Esophagus muscularis mucosa (tissue), 4 donors: ENCODE measurements around the gene SH3GLB2. TPM values are rescaled to one million over a fixed set of nuclear protein-coding genes. Genes with fewer than 3 reads are reported as not detected.

Experiments
- DNase-seq: peaks from one replicate; pipeline ENCODE4 v3.0.0-alpha.2; 2017; ENCODE audit errors: extremely low spot score
- H3K27ac ChIP-seq, 4 donors: fragments of 200-600 bp; sonication (generic); replicated peaks in 1 of 4; 1 replicate in 3 of 4; 2 replicates in 1 of 4; pipeline ENCODE4 v1.5.1; 2016 to 2019; ENCODE audit warnings: mild to moderate bottlenecking in 1 of 4
- H3K27me3 ChIP-seq, 4 donors: fragments of 200-600 bp; sonication (generic); one replicate each; pipeline versions ENCODE4 v1.5.1 to v1.6.0; 2016 to 2019
- H3K36me3 ChIP-seq, 4 donors: fragments of 200-600 bp; sonication (generic); one replicate each; pipeline ENCODE4 v1.5.1; 2016 to 2019
- H3K4me1 ChIP-seq, 4 donors: fragments of 200-600 bp; sonication (generic); one replicate each; pipeline ENCODE4 v1.5.1; 2016 to 2019
- H3K4me3 ChIP-seq, 4 donors: fragments of 200-600 bp; sonication (generic); 1 replicate in 2 of 4; 2 replicates in 2 of 4; pipeline ENCODE4 v1.5.1; 2016 to 2019; ENCODE audit warnings: mild to moderate bottlenecking in 4 of 4, moderate library complexity in 1 of 4
- H3K9me3 ChIP-seq, 4 donors: fragments of 200-600 bp; sonication (generic); 1 replicate in 3 of 4; 2 replicates in 1 of 4; pipeline ENCODE4 v1.5.1; 2016 to 2019
- CTCF ChIP-seq, 3 experiments: fragments of 200-600 bp in 2 of 3; fragments of 450-650 bp in 1 of 3; sonication (generic) in 2 of 3; IDR thresholded peaks; one replicate each; pipeline ENCODE4 v1.5.1; 2017 to 2019; ENCODE audit warnings: antibody characterized with exemption in 3 of 3, mild to moderate bottlenecking in 2 of 3, moderate library complexity in 1 of 3
- EP300 ChIP-seq: sonication (generic); formaldehyde crosslinking; IDR thresholded peaks from one replicate; pipeline ENCODE4 v1.6.1; 2017; ENCODE audit warnings: antibody characterized with exemption
- POLR2A ChIP-seq: fragments of 450-650 bp; IDR thresholded peaks from one replicate; pipeline ENCODE4 v1.6.1; 2017; ENCODE audit warnings: antibody characterized with exemption, moderate library complexity, mild to moderate bottlenecking, low read depth
- POLR2AphosphoS5 ChIP-seq, 2 donors: sonication (generic); formaldehyde crosslinking; IDR thresholded peaks; one replicate each; pipeline ENCODE4 v1.6.1; 2017; ENCODE audit warnings: antibody characterized with exemption in 2 of 2
- WGBS: methylation state at CpG from one replicate; pipeline ENCODE4 v1.1.5; 2018; 5-methylcytosine and 5-hydroxymethylcytosine counted together
- intact Hi-C: fragments of 100-400 bp; cut with DNase I; formaldehyde crosslinking; loops from one replicate; pipeline ENCODE4 v1.15.1; 2023
- total RNA-seq, 4 donors: library from RNA; depleted of rRNA; stranded (reverse); fragments of >200 nt; gene quantifications; one replicate each; pipeline versions ENCODE4 v1.1.0 to v1.2.1, GENCODE V29; 2016

The SH3GLB2 gene
- total RNA-seq, 4 donors from 2014 or later = 71.6 to 92.3 (median 88.5) TPM

GRCh38 chr9:128987805-128988204 lies 40.3 kb downstream of the SH3GLB2 start:
- Histone ChIP-seq H3K36me3 (peaks cover 72 to 100% (median 89%) of the 10 kb centered on the region in 4 donors), H3K4me1 (peaks cover 0 to 7% (median 3%) of the 10 kb centered on the region in 4 donors), H3K27ac (peak overlapping the region in 2 of 4 donors; percentile 53 to 54), H3K27me3 (no peaks in the 10 kb centered on the region), H3K4me3 (no peak overlapping the region), H3K9me3 (no peaks in the 10 kb centered on the region)
- no peak for TF ChIP-seq POLR2A
- TF ChIP-seq POLR2AphosphoS5 (IDR thresholded peaks at IDR 0.05) = peak in 1 of 2 donors; percentile 49
- intact Hi-C loops = no loop called here
- 67% methylated on average over 5 of the region's 5 CpGs for WGBS
- DNase-seq = no peak

DNA sequence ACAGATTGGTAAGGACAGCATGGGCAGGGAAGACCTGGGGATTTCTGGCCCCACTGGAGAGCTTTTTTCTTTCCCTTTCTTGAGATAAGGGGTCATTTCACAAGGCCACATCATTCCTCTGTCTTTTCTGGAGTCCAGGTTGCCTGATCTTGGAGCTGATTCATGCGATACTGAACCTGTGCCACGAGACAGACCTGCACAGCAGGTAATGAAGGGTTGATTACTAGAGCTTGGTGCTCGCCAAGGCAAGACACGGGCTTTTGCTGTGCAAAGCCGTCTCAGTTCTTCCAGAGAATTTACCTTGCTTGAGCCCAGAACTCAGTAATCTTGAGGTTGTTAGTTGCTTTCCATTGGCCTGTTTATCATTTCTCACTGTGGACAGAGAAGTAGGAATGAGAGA lies 41.5 kb downstream of the SH3GLB2 start:
- intact Hi-C loops = no loop called here
- no peak for DNase-seq
- Histone ChIP-seq H3K4me3 (no peak overlapping the region), H3K27ac (no peak overlapping the region), H3K4me1 (peaks cover 0 to 7% (median 3%) of the 10 kb centered on the region in 4 donors), H3K36me3 (peaks cover 72 to 100% (median 90%) of the 10 kb centered on the region in 4 donors), H3K27me3 (no peaks in the 10 kb centered on the region), H3K9me3 (no peaks in the 10 kb centered on the region)
- TF ChIP-seq EP300 (no peak), POLR2AphosphoS5 (IDR thresholded peaks at IDR 0.05) (no peak), POLR2A (no peak), CTCF (IDR thresholded peaks at IDR 0.05) (no peak)
- 95% methylated on average over 5 of the region's 5 CpGs for WGBS

DNA sequence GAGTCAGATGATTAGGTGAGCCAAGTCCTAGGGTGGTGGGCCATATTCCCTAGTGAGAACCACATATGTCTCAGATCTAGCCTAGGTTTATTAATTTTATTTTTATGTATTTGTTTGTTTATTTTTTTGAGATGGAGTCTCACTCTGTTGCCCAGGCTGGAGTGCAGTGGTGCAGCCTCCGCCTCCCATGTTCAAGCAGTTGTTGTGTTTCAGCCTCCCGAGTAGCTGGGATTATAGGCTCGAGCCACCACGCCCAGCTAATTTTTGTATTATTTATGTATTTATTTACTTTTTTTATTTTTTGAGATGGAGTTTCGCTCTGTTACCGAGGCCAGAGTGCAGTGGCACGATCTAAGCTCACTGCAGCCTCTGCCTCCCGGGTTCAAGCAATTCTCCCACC lies 44.6 kb downstream of the SH3GLB2 start:
- intact Hi-C loops = no loop called here
- H3K36me3 ChIP-seq = peaks cover 87 to 100% (median 94%) of the 10 kb centered on the region in 4 donors

GRCh38 chr9:128979111-128979510 lies 49.0 kb downstream of the SH3GLB2 start:
- H3K4me3 ChIP-seq = no peak overlapping the region
- no peaks in the 10 kb centered on the region for H3K4me1 ChIP-seq
- intact Hi-C loops = no loop called here
- 90% methylated on average over 3 of the region's 3 CpGs for WGBS
- no peak overlapping the region for H3K27ac ChIP-seq
- TF ChIP-seq POLR2AphosphoS5 (IDR thresholded peaks at IDR 0.05) (no peak), POLR2A (no peak), CTCF (IDR thresholded peaks at IDR 0.05) (no peak), EP300 (no peak)
- H3K27me3 ChIP-seq = no peaks in the 10 kb centered on the region
- H3K9me3 ChIP-seq = no peaks in the 10 kb centered on the region
- H3K36me3 ChIP-seq = peaks cover 77 to 100% (median 93%) of the 10 kb centered on the region in 4 donors
- DNase-seq = no peak

More for the DNA sequence above, 44.6 kb downstream of the SH3GLB2 start:
- DNase-seq = no peak
- Histone ChIP-seq H3K27ac (no peak overlapping the region), H3K4me3 (no peak overlapping the region), H3K9me3 (no peaks in the 10 kb centered on the region), H3K4me1 (peaks cover 0 to 7% (median 3%) of the 10 kb centered on the region in 4 donors), H3K27me3 (no peaks in the 10 kb centered on the region)
- WGBS = 97% methylated on average over 8 of the region's 8 CpGs
- TF ChIP-seq CTCF (IDR thresholded peaks at IDR 0.05) (no peak), EP300 (no peak), POLR2AphosphoS5 (IDR thresholded peaks at IDR 0.05) (no peak), POLR2A (no peak)

GRCh38 chr9:128972956-128973355 lies 55.2 kb downstream of the SH3GLB2 start:
- Histone ChIP-seq H3K27me3 (no peaks in the 10 kb centered on the region), H3K4me1 (no peaks in the 10 kb centered on the region), H3K27ac (no peak overlapping the region), H3K36me3 (peaks cover 48 to 100% (median 95%) of the 10 kb centered on the region in 4 donors), H3K9me3 (no peaks in the 10 kb centered on the region), H3K4me3 (no peak overlapping the region)
- WGBS = 79% methylated on average over 4 of the region's 4 CpGs
- TF ChIP-seq CTCF (IDR thresholded peaks at IDR 0.05) = no peak
- TF ChIP-seq POLR2A = no peak
- TF ChIP-seq EP300 = no peak
- no peak for TF ChIP-seq POLR2AphosphoS5 (IDR thresholded peaks at IDR 0.05)
- DNase-seq = no peak
- intact Hi-C loops = no loop called here
